ENCODE results near the gene TRIM16.
"Not testable (repeated sequence)": the region's sequence is repeated elsewhere in the genome, so short reads cannot be mapped to it uniquely, and the experiment has no call there.

Gene TRIM16

DNA sequence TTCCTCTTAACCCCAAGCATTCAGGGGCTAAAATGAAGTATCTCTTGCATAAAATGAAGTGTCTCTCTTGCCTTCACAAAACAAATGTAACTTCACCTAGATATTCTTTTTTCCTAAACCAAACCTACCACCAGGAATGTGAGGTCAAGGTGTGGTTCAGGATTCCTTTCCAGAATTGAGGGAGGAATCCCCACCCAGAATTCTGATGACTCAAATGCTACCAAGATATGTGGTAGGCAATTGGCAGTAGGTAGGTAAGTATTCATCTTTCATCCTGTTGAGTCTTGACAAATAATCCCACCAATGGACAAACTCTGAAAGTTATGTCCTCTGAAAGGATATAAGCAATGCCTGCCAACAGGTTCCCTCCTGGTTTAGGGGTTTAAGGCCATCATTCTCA lies 26.2 kb downstream of the TRIM16 start:
- DNase-seq, result no peak

GRCh38 chr17:15654886-15655561 lies 29.1 kb downstream of the TRIM16 start:
- no peak for DNase-seq

- DNase-seq, result not testable (repeated sequence)
Measured at GRCh38 chr17:15654401-15654800, 29.7 kb downstream of the TRIM16 start.

- DNase-seq, result no peak
Measured at GRCh38 chr17:15652960-15653359, 31.2 kb downstream of the TRIM16 start.

DNA sequence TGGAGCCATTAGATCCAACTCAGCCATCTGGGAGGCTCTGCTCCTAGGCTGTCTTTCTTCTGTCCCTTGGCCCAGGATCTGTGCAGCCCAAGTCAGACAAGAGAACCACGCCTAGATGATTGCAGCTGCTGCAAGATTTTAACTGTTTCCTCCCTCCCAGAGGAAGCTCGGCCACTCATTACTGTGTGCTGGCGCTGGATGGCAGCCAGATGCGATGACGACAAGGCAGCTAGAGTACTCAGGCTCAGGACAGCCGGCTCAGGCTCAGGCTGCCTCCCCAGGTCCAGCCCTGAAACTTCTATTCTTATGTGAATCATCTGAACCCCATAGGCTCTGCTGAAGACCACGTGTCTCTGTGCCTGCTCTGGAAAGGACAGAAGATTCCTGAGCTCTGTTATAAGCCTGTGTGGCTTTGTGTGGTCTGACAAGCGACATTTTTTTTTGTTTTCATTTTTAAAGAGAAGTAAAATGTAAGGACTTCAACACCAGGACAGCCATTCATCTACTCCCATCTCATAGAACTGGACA lies 32.5 kb downstream of the TRIM16 start:
- DNase-seq, result no peak

DNA sequence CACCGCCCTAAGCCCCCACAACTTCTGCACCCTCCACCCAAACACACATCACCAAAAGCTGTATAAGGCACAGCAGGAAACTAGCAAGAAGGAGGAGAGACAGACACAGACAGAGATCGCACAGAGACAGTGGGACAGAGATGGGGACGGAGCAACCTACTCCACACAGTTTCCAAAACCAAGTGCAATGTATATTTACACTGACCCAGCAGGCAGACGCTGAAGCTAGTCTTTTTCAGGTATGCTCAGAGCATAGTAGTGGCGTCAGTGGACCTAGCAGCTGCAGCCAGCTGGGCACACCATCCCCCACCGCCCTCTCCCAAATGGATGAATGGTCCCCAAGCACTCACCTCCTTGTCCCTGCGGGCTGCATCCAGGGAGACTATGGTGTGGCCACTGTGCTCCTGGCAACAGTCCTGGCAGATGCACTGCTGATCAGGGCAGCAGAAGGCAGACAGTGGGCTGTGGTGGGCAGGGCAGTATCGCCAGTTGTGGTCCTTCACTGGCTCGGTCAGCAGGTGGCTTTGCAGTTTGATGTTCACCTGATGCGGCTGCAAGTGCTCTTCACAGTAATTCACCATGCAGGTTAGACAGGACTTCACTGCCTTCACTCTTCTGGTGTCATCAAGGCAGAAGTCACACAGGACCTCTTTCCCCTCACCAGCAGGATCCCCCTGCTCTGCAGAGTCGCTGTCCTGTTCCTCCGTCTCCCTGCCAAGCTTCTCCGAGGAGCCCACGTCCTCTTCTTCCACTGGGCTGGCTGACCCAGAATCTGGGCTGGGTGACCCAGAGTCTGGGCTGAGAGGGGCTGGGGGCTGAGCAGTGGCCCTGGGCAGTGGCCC lies 33.1 kb downstream of the TRIM16 start:
- DNase-seq, result no peak

DNA sequence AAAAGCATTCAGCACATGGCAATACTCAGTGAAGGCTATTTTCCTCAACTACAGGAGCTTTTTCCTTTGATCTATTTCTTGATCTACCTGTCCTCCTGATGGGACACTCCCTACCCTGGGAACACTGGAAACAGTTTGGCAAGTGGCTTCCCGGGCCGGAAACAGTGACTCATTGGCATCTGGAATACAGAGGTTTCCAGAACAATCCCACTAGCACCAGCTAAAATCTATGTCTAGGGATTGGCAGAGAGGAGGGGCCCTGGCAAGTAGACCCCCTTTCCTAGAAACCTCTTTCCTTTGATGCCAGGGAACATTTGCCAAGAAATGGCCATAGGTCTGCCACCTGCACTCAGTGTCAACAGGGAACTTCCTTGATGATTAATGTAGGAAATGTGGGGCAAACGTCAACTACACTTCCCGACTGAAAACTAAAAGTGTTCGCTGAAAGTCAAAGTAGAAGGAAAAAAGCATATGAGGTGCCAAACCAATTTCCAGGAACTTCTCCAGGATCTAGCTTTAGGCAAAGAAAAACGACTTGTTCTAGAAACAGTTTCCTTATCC lies 34.2 kb downstream of the TRIM16 start:
- DNase-seq, result no peak

GRCh38 chr17:15648386-15648785 lies 35.7 kb downstream of the TRIM16 start:
- no peak for DNase-seq

- DNase-seq, result not testable (repeated sequence)
Measured at GRCh38 chr17:15645942-15646312, 38.2 kb downstream of the TRIM16 start.

GRCh38 chr17:15645099-15645941 lies 38.8 kb downstream of the TRIM16 start:
- peak; percentile 1 for DNase-seq

DNA sequence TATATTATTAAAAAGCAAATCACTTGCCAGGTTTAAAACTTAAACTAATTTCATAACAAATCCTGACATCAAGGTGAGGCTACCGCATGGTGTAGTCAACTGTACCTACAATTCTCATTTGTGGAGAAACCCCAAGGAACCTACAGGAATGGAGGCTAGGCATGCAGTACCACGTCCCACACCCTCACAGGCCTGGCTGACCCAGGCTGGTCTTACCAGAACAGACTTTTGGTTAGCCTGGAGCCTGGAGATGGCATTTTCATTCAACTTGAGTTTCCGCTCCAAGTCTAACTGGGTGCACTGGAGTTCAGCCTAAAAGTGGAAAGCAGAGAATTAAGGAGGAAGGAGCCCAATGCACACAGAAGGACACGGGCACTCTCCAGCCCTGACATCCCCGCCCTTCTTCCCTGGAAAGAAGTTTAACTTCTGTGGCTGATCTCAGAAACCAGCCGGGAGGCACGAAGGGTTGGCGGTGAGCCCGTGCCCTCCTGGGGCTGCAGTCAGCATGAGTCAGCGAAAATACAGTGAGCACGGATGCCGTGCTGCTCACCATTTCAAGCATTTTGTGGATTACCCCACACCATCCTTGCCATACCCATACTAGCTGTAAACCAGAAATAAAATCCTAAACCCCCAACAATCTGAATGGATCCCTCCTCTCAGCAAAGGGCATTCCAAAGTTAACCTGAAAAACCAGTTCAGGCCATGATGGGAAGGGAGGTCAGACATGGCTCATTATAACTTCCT lies 41.4 kb downstream of the TRIM16 start:
- DNase-seq, result not testable (repeated sequence)

DNA sequence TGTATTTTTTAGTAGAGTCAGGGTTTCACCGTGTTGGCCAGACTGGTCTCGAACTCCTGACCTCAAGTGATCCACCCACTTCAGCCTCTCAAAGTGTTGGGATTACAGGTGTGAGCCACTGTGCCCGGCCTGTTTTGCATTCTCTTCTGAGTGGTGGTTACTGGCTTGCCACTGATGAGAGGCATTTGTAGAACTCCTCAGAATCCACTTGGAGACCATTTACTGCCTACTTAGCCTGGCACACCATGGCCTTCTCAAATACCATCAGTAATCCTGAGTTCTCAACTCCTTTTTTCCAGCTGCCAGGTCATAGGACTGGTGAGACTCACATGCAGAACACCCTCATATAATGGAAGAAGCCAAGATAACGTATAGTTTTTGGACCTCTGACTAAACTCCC lies 42.1 kb downstream of the TRIM16 start:
- not testable (repeated sequence) for DNase-seq

- not testable (repeated sequence) for DNase-seq
Measured at GRCh38 chr17:15630930-15631453, 53.1 kb downstream of the TRIM16 start.

DNA sequence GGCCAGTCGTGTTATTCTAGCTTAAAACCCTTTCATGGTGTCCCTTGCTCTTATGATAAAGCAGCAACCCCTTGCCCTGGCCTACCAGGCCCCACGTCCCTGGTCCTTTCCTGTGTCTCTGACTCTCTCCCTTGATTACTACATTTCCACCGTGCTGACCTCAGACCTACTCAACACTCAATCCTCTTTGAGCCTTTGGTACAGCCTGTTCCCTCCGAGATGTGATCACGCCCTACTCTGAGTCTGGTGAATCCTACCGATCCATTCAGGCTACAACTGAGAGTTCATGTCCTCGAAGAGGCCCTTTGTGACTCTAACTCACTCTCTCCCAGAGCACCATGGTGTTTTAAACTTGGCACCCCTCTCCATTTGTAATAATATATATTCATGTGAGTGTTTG lies 54.1 kb downstream of the TRIM16 start:
- DNase-seq, result not testable (repeated sequence)

- not testable (repeated sequence) for DNase-seq
Measured at GRCh38 chr17:15623661-15624209, 60.4 kb downstream of the TRIM16 start.

DNA sequence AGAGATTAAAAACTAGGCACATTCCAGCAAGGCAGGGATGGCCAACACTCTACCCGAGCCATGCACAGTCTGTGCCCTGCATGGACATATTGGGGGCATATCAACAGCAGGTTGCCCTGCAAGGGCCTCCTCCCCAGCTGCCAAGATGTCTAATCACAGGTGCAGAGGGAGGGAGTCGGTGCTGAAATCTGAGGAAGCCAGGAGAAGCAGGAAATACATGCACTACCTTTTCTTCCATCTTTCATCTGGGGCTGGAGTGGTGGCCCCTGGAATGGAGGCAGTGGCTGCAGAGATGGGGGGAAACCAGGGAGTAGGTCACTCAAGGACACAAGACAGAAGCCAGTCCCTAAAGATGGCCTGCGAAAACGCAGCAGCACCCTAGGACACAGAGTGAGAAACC lies 60.9 kb downstream of the TRIM16 start:
- not testable (repeated sequence) for DNase-seq

- DNase-seq, result not testable (repeated sequence)
Measured at GRCh38 chr17:15622124-15622523, 62.0 kb downstream of the TRIM16 start.

GRCh38 chr17:15619331-15620058 lies 64.6 kb downstream of the TRIM16 start, which contains the start of gene FBXW10B:
Gene FBXW10B (minus strand): TSS chr17:15619704. CDS start chr17:15619512, 192 bp downstream.
- not testable (repeated sequence) for DNase-seq

DNA sequence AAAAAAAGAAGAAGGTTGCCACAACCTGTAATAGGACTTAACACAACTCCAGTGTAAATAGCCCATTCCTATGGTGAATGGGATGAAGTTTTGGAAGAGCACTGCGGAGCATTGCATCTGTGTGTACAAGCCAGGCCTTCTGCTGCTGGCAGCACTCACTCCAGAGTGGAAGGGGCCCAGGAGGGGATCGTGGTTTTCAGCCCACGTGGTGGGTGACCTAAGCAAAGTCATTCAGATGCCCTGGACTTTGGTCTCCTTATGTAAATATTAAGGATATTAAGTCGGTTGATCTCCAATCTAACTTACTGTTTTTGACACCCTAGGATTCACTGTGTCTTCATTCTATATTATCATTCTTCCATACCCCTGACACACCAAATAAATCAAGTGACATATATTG lies 67.3 kb downstream of the TRIM16 start:
- DNase-seq, result not testable (repeated sequence)

DNA sequence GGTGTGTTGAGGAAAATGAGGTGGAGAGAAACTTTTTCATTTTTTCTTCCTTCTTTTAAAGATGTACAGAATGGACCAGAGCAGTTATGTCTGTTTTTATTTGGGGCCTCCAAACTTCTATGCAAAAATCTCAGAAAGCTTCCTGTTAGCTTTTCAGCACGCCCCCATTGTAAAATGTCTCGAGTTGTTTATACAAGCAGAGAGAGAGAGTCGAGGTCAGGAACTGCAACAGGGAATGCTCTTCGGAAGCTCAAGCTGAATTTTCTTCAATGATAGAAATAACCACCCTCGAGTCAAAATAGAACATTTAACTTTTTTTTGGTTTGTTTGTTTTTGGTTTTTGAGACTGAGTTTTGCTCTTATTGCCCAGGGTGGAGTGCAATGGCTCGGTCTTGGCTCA lies 68.3 kb downstream of the TRIM16 start:
- not testable (repeated sequence) for DNase-seq
